Neural cell (in vitro differentiated cells): ENCODE data around the gene XAGE2. TPM values are rescaled to one million over a fixed set of nuclear protein-coding genes. Genes with fewer than 3 reads are reported as not detected.

Experiments used
- H2AFZ ChIP-seq: fragments of 200-600, 300-800 bp; sonication (generic), shearing (Covaris generic); 2 replicates; pipeline ENCODE4 v1.6.0; 2014; ENCODE audit warnings: low read depth, mild to moderate bottlenecking, antibody characterized with exemption, low read length, moderate library complexity
- H3F3A ChIP-seq: fragments of 200-600 bp; shearing (Covaris generic); 2 replicates; pipeline ENCODE4 v1.6.1; 2016; ENCODE audit warnings: mild to moderate bottlenecking, moderate library complexity, mixed read lengths, antibody characterized with exemption, low read length; ENCODE audit not compliant: insufficient read depth, poor library complexity, severe bottlenecking
- H3K27ac ChIP-seq: fragments of 200-600, 300-800 bp; sonication (generic), shearing (Covaris generic); 2 replicates; pipeline ENCODE4 v1.5.1; 2014; ENCODE audit warnings: mild to moderate bottlenecking, low read length, moderate library complexity
- H3K27me3 ChIP-seq: fragments of 300-800, 200-600 bp; sonication (generic), shearing (Covaris generic); 2 replicates; pipeline ENCODE4 v1.6.0; 2014; ENCODE audit warnings: mild to moderate bottlenecking, low read depth, low read length, moderate library complexity; ENCODE audit not compliant: insufficient read depth
- H3K36me3 ChIP-seq: fragments of 300-800, 200-600 bp; sonication (generic), shearing (Covaris generic); 2 replicates; pipeline ENCODE4 v1.5.1; 2014; ENCODE audit warnings: mild to moderate bottlenecking, antibody characterized with exemption, low read length, moderate library complexity; ENCODE audit not compliant: insufficient read depth
- H3K4me2 ChIP-seq: fragments of 300-800, 200-600 bp; sonication (generic), shearing (Covaris generic); 2 replicates; pipeline ENCODE4 v1.6.0; 2014; ENCODE audit warnings: mild to moderate bottlenecking, low read length
- H3K4me3 ChIP-seq: fragments of 300-800, 200-600 bp; sonication (generic), shearing (Covaris generic); 2 replicates; pipeline ENCODE4 v1.5.1; 2014; ENCODE audit warnings: mild to moderate bottlenecking, low read length, moderate library complexity
- H3K79me2 ChIP-seq: fragments of 200-600 bp; shearing (Covaris generic); replicated peaks from 2 replicates; pipeline ENCODE4 v1.6.0; 2014; ENCODE audit warnings: mild to moderate bottlenecking, low read length, moderate library complexity; ENCODE audit not compliant: insufficient read depth
- H3K9ac ChIP-seq: fragments of 300-800, 200-600 bp; sonication (generic), shearing (Covaris generic); 2 replicates; pipeline ENCODE4 v1.6.1; 2016; ENCODE audit warnings: mild to moderate bottlenecking, low read length, mixed read lengths
- H3K9me2 ChIP-seq: fragments of 200-600 bp; shearing (Covaris generic); 2 replicates; pipeline ENCODE4 v1.6.1; 2016; ENCODE audit warnings: mild to moderate bottlenecking, low read length, mixed read lengths; ENCODE audit not compliant: insufficient read depth
- H3K9me3 ChIP-seq: fragments of 200-600, 300-800 bp; sonication (generic), shearing (Covaris generic); 2 replicates; pipeline ENCODE4 v1.6.1; 2016; ENCODE audit warnings: mild to moderate bottlenecking, mixed run types, low read length, moderate library complexity, mixed read lengths
- H4K20me1 ChIP-seq: fragments of 200-600 bp; shearing (Covaris generic); 2 replicates; pipeline ENCODE4 v1.6.1; 2016; ENCODE audit warnings: mild to moderate bottlenecking, mixed run types; ENCODE audit not compliant: insufficient read depth
- EP300 ChIP-seq: fragments of 450-650 bp; conservative IDR thresholded peaks from 2 replicates; pipeline ENCODE4 v1.6.1; 2014; ENCODE audit warnings: antibody characterized with exemption, mild to moderate bottlenecking, moderate library complexity; ENCODE audit not compliant: poor library complexity, severe bottlenecking
- EZH2 ChIP-seq: fragments of 200-600, 300-800 bp; shearing (Covaris generic), sonication (generic); IDR thresholded peaks from 2 replicates; pipeline ENCODE4 v1.6.1; 2014; ENCODE audit warnings: antibody characterized with exemption, low read length, borderline replicate concordance, mild to moderate bottlenecking; ENCODE audit not compliant: insufficient read depth, poor library complexity, severe bottlenecking
- MXI1 ChIP-seq: fragments of 450-650 bp; conservative IDR thresholded peaks from 2 replicates; pipeline ENCODE4 v1.6.1; 2014; ENCODE audit warnings: antibody characterized with exemption, mild to moderate bottlenecking; ENCODE audit not compliant: poor library complexity, severe bottlenecking
- POLR2AphosphoS5 ChIP-seq: IDR thresholded peaks from 2 replicates; pipeline ENCODE4 v1.6.1; 2012
- RAD21 ChIP-seq: fragments of 450-650 bp; conservative IDR thresholded peaks from 2 replicates; pipeline ENCODE4 v1.6.1; 2014; ENCODE audit warnings: antibody characterized with exemption, mild to moderate bottlenecking, moderate library complexity
- SMC3 ChIP-seq: fragments of 450-650 bp; conservative IDR thresholded peaks from 2 replicates; pipeline ENCODE4 v1.6.1; 2014; ENCODE audit warnings: antibody characterized with exemption, mild to moderate bottlenecking, moderate library complexity; ENCODE audit not compliant: poor library complexity
- TAF1 ChIP-seq: IDR thresholded peaks from 2 replicates; pipeline ENCODE4 v1.6.1; 2012; ENCODE audit warnings: low read depth
- polyA minus RNA-seq: library from RNA; depleted of rRNA, polyadenylated mRNA; stranded (reverse); fragments of >200 nt; gene quantifications from 2 replicates; pipeline ENCODE4 v1.2.3, GENCODE V29; 2014
- polyA plus RNA-seq: library from polyadenylated mRNA; depleted of rRNA; stranded (reverse); fragments of >200 nt; gene quantifications from 2 replicates; pipeline ENCODE4 v1.2.3, GENCODE V29; 2014
- TF ChIP-seq, protein P1 (sequence below): IDR thresholded peaks from 2 replicates; pipeline ENCODE4 v1.6.1; 2012; ENCODE audit warnings: borderline replicate concordance
- TF ChIP-seq, protein P2 (sequence below): fragments of 450-650 bp; IDR thresholded peaks from 2 replicates; pipeline ENCODE4 v1.5.1; 2014; ENCODE audit warnings: antibody characterized with exemption, mild to moderate bottlenecking, moderate library complexity; ENCODE audit not compliant: poor library complexity, severe bottlenecking

XAGE2 gene, protein sequence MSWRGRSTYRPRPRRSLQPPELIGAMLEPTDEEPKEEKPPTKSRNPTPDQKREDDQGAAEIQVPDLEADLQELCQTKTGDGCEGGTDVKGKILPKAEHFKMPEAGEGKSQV
- polyA plus RNA-seq (not detected in 2 replicates), polyA minus RNA-seq (not detected in 2 replicates)

DNA sequence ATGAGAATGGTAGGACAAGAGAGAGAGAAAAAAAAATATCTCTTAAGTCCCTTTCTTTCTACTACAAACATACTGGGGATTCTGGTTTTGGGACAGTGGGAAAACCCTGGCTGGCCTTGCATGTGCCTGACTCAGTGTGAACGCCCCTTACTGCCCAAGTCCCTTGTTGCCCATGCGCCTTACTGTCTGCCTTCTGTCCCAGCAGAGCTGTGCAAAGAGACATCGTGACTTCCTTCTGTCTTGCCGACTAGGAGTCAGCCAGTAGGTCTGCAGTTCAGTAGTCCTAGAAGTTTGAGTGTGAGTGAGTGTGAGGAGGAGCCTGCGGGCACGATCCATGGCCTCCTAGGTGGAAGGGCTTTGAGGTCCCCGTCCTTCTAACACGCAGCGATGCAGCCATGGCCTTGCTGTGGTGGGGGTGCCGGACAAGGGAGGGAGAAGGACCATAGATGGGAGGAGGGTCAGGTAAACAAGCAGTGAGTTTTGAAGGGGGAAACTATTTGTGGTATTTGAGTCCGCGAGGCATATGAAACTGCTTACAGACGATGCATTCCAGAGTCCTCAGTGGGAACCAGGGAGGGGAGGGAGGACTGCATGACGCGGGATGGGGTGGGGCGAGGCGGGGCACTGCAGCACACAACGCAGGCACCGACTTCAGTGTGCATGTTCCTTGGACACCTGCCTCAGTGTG lies at the start of gene XAGE2:
XAGE2 (plus strand) TSS at position 654 of the 688 bp plus-strand sequence. CDS start 994 bp downstream, outside the sequence.
- H3K4me2 ChIP-seq = no peak within 1 kb of the TSS
- no peaks in the 10 kb centered on the region for H3K9me2 ChIP-seq
- no peak within 1 kb of the TSS for H2AFZ ChIP-seq
- H4K20me1 ChIP-seq = no peaks in the 10 kb centered on the region
- no peaks in the 10 kb centered on the region for H3K79me2 ChIP-seq
- no peak within 1 kb of the TSS for H3K4me3 ChIP-seq
- H3K27me3 ChIP-seq = no peaks in the 10 kb centered on the region
- no peaks in the 10 kb centered on the region for H3K36me3 ChIP-seq
- H3F3A ChIP-seq = no peaks in the 10 kb centered on the region
- H3K9me3 ChIP-seq = no peaks in the 10 kb centered on the region
- TF ChIP-seq TAF1 = no peak
- no peak within 1 kb of the TSS for H3K9ac ChIP-seq
- H3K27ac ChIP-seq = no peak within 1 kb of the TSS

DNA sequence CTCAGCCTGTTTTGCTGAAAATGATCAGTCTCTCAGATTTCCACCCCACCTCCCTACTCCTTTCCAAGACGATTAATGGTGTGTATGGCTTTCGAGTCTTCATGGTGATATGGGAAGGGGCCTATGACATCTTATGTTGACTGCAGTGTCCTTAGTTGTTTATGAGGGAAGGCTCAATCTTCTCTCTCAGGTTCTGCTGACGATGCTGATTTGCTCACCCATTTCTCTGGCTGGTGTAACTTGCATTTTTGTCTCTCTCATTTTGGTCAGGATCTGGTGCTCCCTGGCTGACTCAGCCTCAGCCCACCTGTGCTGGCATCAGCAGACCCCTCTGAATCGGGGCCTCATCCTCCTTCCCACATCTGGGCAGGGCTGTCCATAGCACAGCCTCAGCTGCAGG lies 31.4 kb upstream of the XAGE2 start:
- H3K79me2 ChIP-seq = no peaks in the 10 kb centered on the region
- H3K9me3 ChIP-seq = no peaks in the 10 kb centered on the region
- no peak for TF ChIP-seq RAD21
- TF ChIP-seq EZH2 = no peak
- TF ChIP-seq, protein P1, sequence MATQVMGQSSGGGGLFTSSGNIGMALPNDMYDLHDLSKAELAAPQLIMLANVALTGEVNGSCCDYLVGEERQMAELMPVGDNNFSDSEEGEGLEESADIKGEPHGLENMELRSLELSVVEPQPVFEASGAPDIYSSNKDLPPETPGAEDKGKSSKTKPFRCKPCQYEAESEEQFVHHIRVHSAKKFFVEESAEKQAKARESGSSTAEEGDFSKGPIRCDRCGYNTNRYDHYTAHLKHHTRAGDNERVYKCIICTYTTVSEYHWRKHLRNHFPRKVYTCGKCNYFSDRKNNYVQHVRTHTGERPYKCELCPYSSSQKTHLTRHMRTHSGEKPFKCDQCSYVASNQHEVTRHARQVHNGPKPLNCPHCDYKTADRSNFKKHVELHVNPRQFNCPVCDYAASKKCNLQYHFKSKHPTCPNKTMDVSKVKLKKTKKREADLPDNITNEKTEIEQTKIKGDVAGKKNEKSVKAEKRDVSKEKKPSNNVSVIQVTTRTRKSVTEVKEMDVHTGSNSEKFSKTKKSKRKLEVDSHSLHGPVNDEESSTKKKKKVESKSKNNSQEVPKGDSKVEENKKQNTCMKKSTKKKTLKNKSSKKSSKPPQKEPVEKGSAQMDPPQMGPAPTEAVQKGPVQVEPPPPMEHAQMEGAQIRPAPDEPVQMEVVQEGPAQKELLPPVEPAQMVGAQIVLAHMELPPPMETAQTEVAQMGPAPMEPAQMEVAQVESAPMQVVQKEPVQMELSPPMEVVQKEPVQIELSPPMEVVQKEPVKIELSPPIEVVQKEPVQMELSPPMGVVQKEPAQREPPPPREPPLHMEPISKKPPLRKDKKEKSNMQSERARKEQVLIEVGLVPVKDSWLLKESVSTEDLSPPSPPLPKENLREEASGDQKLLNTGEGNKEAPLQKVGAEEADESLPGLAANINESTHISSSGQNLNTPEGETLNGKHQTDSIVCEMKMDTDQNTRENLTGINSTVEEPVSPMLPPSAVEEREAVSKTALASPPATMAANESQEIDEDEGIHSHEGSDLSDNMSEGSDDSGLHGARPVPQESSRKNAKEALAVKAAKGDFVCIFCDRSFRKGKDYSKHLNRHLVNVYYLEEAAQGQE = no peak
- TF ChIP-seq, protein P2, sequence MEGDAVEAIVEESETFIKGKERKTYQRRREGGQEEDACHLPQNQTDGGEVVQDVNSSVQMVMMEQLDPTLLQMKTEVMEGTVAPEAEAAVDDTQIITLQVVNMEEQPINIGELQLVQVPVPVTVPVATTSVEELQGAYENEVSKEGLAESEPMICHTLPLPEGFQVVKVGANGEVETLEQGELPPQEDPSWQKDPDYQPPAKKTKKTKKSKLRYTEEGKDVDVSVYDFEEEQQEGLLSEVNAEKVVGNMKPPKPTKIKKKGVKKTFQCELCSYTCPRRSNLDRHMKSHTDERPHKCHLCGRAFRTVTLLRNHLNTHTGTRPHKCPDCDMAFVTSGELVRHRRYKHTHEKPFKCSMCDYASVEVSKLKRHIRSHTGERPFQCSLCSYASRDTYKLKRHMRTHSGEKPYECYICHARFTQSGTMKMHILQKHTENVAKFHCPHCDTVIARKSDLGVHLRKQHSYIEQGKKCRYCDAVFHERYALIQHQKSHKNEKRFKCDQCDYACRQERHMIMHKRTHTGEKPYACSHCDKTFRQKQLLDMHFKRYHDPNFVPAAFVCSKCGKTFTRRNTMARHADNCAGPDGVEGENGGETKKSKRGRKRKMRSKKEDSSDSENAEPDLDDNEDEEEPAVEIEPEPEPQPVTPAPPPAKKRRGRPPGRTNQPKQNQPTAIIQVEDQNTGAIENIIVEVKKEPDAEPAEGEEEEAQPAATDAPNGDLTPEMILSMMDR = no peak

DNA sequence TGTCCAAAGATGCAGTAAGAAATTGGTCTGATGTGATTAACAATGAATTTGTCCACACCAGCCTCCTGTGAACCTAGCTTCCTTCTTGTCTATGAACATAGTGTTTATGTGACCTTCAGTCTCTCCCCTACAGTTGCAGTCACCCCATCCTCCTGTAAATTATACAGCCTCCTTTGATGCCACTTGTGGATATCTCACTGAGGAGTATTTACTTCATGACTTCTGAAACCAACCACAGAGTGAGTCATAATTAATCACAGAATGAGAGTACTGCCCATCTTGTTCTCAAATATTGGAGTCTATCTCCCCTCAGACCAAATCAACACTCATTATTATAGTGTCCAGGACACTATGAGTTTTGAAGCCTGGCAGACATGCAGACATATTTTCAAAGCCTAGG lies 27.3 kb upstream of the XAGE2 start:
- Histone ChIP-seq H2AFZ (no peak overlapping the region), H3K4me3 (no peak overlapping the region), H4K20me1 (no peaks in the 10 kb centered on the region), H3K9me2 (no peaks in the 10 kb centered on the region), H3F3A (no peaks in the 10 kb centered on the region), H3K27ac (no peak overlapping the region), H3K36me3 (no peaks in the 10 kb centered on the region), H3K79me2 (no peaks in the 10 kb centered on the region), H3K9ac (no peak overlapping the region), H3K4me2 (no peak overlapping the region), H3K9me3 (no peaks in the 10 kb centered on the region), H3K27me3 (no peaks in the 10 kb centered on the region)
- TF ChIP-seq RAD21 (no peak), EZH2 (no peak), POLR2AphosphoS5 (no peak), EP300 (no peak), MXI1 (no peak), SMC3 (no peak), TAF1 (no peak)
- TF ChIP-seq, protein P2 = no peak
- TF ChIP-seq, protein P1 = no peak

More for the DNA sequence above, 31.4 kb upstream of the XAGE2 start:
- Histone ChIP-seq H4K20me1 (no peaks in the 10 kb centered on the region), H2AFZ (no peak overlapping the region), H3K9ac (no peak overlapping the region), H3K9me2 (no peaks in the 10 kb centered on the region), H3F3A (no peaks in the 10 kb centered on the region), H3K4me3 (no peak overlapping the region), H3K27ac (no peak overlapping the region), H3K27me3 (no peaks in the 10 kb centered on the region), H3K4me2 (no peak overlapping the region), H3K36me3 (no peaks in the 10 kb centered on the region)
